Measurements from ENCODE around the gene LIPG.
"Not testable (repeated sequence)": the region's sequence is repeated elsewhere in the genome, so short reads cannot be mapped to it uniquely, and the experiment has no call there.

LIPG gene

DNA sequence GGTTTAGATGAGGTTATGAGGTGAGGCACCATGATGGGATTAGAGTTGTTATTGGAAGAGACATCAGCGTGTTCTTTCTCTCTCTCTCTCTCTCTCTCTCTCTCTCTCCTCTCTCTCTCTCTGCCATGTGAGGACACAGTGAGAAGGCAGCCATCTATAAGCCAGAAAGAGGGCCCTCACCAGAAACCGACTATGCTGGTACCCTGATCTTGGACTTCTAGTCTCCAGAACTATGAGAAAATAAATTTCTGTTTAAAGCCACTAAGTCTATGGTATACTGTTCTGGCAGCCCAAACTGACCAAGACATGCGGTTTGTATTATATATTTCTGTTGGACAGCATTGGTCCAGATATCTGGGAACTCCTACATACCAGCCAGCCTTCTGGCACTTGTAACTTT, 3.5 kb upstream of the LIPG start:
- intact Hi-C loops (cut with micrococcal nuclease), result no loop called here

DNA sequence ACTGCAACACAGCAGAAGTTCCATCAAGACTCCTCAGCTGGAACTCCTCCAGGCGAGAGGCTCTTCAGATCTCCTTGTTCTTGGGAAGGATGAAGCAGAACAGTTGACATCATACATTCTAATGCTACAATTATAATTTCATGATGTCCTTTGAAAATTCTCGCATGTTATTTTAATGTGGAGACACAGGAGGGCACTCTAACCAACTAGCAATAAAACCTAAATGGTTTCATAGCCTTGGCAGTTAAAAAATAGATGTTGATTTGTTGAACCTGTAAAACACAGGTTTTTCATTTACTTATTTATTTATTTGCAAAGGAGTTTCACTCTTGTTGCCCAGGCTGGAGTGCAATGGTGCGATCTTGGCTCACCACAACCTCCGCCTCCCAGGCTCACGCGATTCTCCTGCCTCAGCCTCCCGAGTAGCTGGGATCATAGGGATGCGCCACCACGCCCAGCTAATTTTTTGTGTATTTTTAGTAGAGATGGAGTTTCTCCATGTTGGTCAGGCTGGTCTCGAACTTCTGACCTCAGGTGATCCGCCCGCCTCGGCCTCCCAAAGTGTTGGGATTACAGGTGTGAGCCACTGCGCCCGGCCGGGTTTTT, 2.4 kb upstream of the LIPG start:
- Mint-ChIP-seq H3K4me1 (ENCODE audit: low read depth) (peaks cover 14% of the 10 kb centered on the region), H3K27me3 (peaks cover 62% of the 10 kb centered on the region)
- intact Hi-C loops (cut with micrococcal nuclease); H3K4me3 Mint-ChIP-seq; H3K36me3 Mint-ChIP-seq (ENCODE audit: low read depth); H3K9me3 Mint-ChIP-seq; H3K27ac Mint-ChIP-seq: not testable (repeated sequence)

More for the DNA sequence above, 3.5 kb upstream of the LIPG start:
- Mint-ChIP-seq H3K27ac (no peak overlapping the region), H3K36me3 (ENCODE audit: low read depth) (no peaks in the 10 kb centered on the region), H3K4me1 (ENCODE audit: low read depth) (peaks cover 14% of the 10 kb centered on the region), H3K27me3 (peaks cover 52% of the 10 kb centered on the region), H3K9me3 (no peaks in the 10 kb centered on the region), H3K4me3 (no peak overlapping the region)

DNA sequence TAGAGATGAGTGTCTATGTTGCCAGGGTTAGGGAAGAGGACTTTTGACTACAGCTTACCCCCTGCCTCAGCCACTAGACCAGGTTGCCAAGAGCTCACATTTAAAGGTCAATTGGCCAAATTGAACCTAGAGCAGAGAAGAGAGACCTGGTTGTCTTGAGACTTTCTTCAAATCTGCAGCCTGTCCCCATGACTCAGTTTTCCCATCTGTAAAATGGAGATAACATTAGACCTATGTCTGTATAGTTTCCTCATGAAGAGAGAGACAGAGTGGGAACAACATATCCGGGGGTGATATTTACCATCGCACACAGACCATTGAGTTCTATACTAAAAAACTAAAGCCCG, 1.6 kb upstream of the LIPG start:
- H3K27ac Mint-ChIP-seq, result no peak overlapping the region
- no peaks in the 10 kb centered on the region for H3K36me3 Mint-ChIP-seq (ENCODE audit: low read depth)
- intact Hi-C loops (cut with micrococcal nuclease), result loop anchor here (2.0 kb wide), 1 partner anchor 299 kb away; no protein-coding TSS in a partner anchor
- H3K27me3 Mint-ChIP-seq, result peaks cover 65% of the 10 kb centered on the region
- H3K9me3 Mint-ChIP-seq, result no peaks in the 10 kb centered on the region
- no peak overlapping the region for H3K4me3 Mint-ChIP-seq
- H3K4me1 Mint-ChIP-seq (ENCODE audit: low read depth), result peaks cover 14% of the 10 kb centered on the region

DNA sequence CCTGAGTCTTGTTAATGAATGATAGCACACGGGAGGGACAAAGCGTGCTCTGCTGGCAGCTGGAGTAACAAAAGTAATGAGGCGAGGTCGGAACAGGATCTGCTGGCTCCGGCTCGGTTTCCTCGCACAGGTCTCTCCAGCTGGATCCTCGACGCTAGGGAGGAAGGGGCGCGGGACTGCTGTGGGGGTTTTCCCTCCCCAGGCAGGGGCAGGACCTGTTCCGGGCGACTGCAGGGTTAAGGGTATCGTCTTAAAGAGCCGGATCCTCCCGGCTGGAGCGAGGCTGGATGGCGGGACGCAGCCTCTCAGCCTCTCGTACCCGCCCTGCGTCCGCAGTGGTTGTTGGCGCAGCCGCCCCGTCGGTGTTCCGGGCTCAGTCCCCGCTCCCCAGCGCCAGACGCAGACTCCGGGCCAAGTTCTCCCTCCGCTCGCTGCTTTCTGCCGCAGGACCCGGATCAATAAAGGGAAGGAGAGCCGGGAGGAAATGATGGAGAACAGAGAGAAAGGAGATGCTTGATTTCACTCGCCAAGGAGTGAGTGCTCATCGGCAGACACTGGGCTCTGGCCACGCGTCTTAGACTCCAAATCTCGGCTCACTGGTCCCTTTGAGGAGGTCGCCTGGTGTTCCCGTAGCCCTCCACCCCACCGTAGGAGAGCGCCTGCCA, 1.1 kb upstream of the LIPG start:
- intact Hi-C loops (cut with micrococcal nuclease), result loop anchor here (2.0 kb wide), 1 partner anchor 298 kb away; no protein-coding TSS in a partner anchor
- Mint-ChIP-seq H3K9me3 (no peaks in the 10 kb centered on the region), H3K27ac (no peak overlapping the region), H3K36me3 (ENCODE audit: low read depth) (no peaks in the 10 kb centered on the region), H3K4me1 (ENCODE audit: low read depth) (peaks cover 14% of the 10 kb centered on the region), H3K27me3 (peaks cover 69% of the 10 kb centered on the region), H3K4me3 (no peak overlapping the region)

DNA sequence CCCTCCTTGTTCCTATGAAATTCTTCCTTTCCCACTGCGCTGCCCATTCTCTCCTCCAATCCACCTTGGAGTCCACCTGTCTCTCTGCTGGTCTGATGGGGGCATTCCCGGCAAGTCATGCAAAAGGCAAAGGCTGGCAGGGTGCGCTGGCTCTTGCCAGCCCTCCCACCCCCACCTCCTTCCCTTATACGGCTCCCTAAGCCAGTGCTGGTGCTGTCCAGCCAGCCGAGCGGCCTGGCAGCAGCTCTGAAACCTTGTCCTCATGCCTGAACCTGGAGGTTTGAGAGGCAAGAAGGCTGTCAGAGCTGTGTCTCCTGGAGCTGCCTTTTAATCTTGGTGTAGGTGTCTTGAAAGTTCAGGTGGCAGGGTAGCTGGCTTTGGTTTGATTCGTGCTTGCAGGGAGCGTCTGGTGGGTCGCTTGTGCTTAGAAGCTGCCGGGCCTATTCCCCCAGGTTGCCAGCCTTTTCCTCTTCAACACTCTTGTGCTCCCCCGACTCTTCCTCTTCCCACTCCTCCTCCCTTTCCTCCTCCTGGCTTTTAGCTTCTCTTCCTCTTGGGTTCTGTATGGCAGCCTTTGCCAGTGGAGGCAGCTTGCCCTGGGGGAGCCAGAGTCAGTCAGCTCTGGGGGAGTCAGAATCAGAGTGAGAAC, 748 bp downstream of the LIPG start:
- H3K27ac Mint-ChIP-seq, result no peak overlapping the region
- no peaks in the 10 kb centered on the region for H3K9me3 Mint-ChIP-seq
- intact Hi-C loops (cut with micrococcal nuclease), result no loop called here
- no peak overlapping the region for H3K4me3 Mint-ChIP-seq
- H3K36me3 Mint-ChIP-seq (ENCODE audit: low read depth), result no peaks in the 10 kb centered on the region
- H3K27me3 Mint-ChIP-seq, result peaks cover 70% of the 10 kb centered on the region
- H3K4me1 Mint-ChIP-seq (ENCODE audit: low read depth), result peaks cover 14% of the 10 kb centered on the region

DNA sequence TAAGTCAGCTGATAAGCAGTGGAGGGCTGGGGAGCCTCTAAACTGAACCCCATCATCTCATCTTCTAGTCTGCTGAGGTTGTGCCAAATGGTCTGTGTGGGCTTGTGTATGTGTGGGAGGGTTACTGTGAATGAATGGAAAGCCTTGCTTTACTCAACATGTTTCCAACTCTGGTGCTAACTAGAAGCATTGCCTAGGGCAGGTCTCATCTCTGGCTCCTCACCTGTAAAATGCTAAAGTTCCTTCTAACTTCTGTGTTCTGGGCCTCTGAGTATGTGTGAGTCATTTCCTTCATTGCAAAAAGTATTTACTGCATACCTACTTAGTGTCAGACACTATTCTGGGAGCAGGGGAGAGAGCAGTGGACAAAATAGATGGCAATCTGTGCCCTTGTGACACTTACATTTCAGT, 1.3 kb downstream of the LIPG start:
- Mint-ChIP-seq H3K27ac (no peak overlapping the region), H3K27me3 (peaks cover 69% of the 10 kb centered on the region), H3K9me3 (no peaks in the 10 kb centered on the region), H3K4me1 (ENCODE audit: low read depth) (peaks cover 14% of the 10 kb centered on the region), H3K4me3 (no peak overlapping the region), H3K36me3 (ENCODE audit: low read depth) (no peaks in the 10 kb centered on the region)
- intact Hi-C loops (cut with micrococcal nuclease), result no loop called here

DNA sequence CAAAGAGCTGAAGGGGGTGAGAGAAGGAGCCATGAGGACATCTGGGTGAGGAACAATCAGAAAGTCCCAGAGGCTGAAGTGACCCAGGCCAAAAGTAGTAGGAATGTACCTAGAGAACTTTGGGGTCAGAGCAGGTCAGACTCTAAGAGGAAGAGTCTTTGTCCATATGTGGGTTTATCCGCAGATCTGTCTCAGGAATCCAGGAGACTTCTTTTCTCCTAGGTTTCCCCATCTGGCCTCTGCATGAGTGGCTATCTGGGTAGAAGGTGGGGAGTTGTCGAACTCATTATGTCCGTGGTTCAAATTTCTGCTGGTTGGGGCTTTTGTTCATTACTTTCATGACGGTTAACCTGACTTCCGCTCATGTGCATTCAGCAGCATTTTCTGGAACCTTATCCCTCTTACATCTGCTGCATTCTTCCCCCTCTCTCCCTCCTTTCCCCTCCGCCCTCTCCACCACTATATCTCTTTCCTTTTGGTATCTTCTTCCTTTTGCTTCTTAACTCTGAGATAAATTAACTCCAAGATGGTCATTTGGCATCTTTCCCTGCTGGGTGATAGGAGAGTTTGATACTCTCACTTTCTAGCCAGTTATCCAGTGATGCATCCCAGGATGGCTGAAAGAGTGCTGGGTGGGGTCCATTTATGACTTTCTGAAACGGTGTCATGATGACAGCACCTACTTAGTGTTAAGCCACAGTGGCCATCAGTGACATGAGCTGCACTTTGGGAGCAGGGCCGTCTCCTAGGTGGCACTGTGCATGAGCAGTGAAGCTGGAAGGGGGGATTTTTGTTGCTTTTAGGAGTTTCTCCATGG, 2.1 kb downstream of the LIPG start:
- H3K36me3 Mint-ChIP-seq (ENCODE audit: low read depth), result no peaks in the 10 kb centered on the region
- intact Hi-C loops (cut with micrococcal nuclease), result no loop called here
- H3K27me3 Mint-ChIP-seq, result peaks cover 65% of the 10 kb centered on the region
- no peaks in the 10 kb centered on the region for H3K9me3 Mint-ChIP-seq
- no peak overlapping the region for H3K27ac Mint-ChIP-seq
- peaks cover 14% of the 10 kb centered on the region for H3K4me1 Mint-ChIP-seq (ENCODE audit: low read depth)
- H3K4me3 Mint-ChIP-seq, result no peak overlapping the region

DNA sequence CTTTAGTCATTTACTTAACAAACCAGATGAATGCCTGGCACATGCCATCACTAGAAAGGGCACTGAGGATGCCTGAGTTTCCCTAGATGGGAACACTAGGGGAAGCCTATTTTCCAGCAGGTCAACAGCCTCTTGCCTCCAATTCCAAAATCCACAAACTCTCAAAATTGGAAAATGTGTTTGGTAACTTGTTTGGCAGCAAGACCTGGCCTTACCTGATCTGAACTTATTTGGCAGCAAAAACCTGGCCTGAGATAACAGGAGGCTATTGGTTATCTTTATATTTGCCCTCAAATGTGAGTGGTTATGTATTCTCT, 2.6 kb downstream of the LIPG start:
- H3K36me3 Mint-ChIP-seq (ENCODE audit: low read depth), result no peaks in the 10 kb centered on the region
- peaks cover 14% of the 10 kb centered on the region for H3K4me1 Mint-ChIP-seq (ENCODE audit: low read depth)
- no peak overlapping the region for H3K4me3 Mint-ChIP-seq
- H3K27ac Mint-ChIP-seq, result no peak overlapping the region
- intact Hi-C loops (cut with micrococcal nuclease), result no loop called here
- H3K9me3 Mint-ChIP-seq, result no peaks in the 10 kb centered on the region
- peaks cover 60% of the 10 kb centered on the region for H3K27me3 Mint-ChIP-seq

DNA sequence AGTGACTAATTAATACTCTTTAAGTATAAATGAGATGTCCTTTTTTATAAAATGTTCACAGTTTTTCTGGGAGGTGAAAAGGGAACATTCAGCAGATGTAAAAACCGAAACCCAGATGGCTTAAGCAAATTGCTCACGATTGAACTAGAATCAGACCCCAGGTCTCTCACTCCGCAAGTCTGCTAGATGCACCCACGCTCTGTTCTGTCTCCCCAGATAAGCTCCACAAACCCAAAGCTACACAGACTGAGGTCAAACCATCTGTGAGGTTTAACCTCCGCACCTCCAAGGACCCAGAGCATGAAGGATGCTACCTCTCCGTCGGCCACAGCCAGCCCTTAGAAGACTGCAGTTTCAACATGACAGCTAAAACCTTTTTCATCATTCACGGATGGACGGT, 3.2 kb downstream of the LIPG start:
- Mint-ChIP-seq H3K27ac (no peak overlapping the region), H3K4me1 (ENCODE audit: low read depth) (peaks cover 14% of the 10 kb centered on the region), H3K9me3 (no peaks in the 10 kb centered on the region), H3K4me3 (no peak overlapping the region), H3K36me3 (ENCODE audit: low read depth) (no peaks in the 10 kb centered on the region), H3K27me3 (peaks cover 54% of the 10 kb centered on the region)
- intact Hi-C loops (cut with micrococcal nuclease), result no loop called here

DNA sequence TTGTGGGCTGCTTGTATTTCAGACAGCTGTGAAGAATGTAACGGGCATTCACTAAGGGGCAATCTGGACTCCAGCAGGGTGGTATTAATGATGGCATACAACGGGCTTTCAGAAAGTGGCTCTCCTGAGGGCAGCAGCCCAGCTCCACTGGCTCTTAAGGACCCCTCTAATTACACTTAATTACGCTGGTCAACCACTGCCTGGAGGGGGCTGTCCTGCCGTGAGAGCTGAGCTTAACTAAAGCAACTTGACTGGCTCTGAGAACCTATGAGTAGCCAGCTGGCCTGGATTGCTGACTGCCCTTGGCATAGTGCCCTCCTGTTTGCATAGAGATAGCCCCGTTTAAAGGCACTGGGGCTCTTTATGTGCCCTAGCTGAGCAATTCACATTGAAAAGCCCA, 3.8 kb downstream of the LIPG start:
- Mint-ChIP-seq H3K27ac (no peak overlapping the region), H3K9me3 (no peaks in the 10 kb centered on the region), H3K27me3 (peaks cover 49% of the 10 kb centered on the region), H3K36me3 (ENCODE audit: low read depth) (no peaks in the 10 kb centered on the region), H3K4me3 (no peak overlapping the region), H3K4me1 (ENCODE audit: low read depth) (peaks cover 12% of the 10 kb centered on the region)
- intact Hi-C loops (cut with micrococcal nuclease), result no loop called here

DNA sequence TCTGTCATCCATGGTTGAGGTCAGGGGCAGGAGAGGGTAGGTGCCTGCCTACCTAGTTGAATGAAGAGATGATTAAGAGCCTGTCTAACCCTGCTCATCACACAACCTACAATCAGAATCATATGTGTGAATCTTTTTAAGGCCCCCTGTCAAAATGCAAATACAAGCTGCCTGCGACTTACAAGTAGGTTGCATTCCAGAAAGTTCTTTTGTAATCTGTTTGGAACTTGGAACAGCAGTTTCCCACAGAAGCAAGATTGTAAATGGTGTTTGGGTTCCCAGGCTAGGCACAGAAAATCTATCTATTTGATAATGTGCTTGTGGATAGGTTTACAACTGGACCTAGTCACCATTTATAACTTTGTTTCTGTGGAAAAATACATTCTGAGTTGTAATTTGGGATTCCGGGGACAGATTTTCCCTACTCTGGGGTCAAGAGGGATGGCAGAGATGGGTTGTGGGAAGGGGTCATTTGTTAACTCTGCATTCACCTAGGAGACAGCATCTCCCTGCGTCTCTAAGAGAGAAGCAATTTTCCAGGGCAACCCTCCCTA, 4.4 kb downstream of the LIPG start:
- Mint-ChIP-seq H3K27me3 (peaks cover 42% of the 10 kb centered on the region), H3K4me1 (ENCODE audit: low read depth) (peaks cover 6% of the 10 kb centered on the region)

DNA sequence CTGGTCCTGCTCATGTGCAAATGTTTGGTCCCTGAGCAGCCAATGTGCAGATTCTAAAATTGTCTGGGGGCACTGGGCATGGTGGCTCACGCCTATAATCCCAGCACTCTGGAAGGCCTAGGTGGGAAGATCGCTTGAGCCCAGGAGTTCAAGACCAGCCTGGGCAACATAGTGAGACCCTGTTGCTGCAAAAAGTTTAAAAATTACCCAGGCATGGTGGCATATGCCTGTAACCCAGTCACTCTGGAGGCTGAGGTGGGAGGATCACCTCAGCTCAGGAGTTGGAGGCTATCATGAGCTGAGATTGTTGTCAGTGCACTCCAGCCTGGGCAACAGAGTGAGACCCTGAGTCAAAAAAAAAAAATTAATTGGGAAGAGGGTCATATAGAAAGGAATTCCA, 5.1 kb downstream of the LIPG start:
- H3K36me3 Mint-ChIP-seq (ENCODE audit: low read depth), result no peaks in the 10 kb centered on the region
- intact Hi-C loops (cut with micrococcal nuclease), result no loop called here
- H3K9me3 Mint-ChIP-seq, result no peaks in the 10 kb centered on the region
- H3K4me3 Mint-ChIP-seq, result no peak overlapping the region
- no peaks in the 10 kb centered on the region for H3K4me1 Mint-ChIP-seq (ENCODE audit: low read depth)
- H3K27me3 Mint-ChIP-seq, result peaks cover 35% of the 10 kb centered on the region
- H3K27ac Mint-ChIP-seq, result no peak overlapping the region

More for the DNA sequence above, 4.4 kb downstream of the LIPG start:
- H3K4me3 Mint-ChIP-seq, result no peak overlapping the region
- H3K9me3 Mint-ChIP-seq, result no peaks in the 10 kb centered on the region
- no peak overlapping the region for H3K27ac Mint-ChIP-seq
- no peaks in the 10 kb centered on the region for H3K36me3 Mint-ChIP-seq (ENCODE audit: low read depth)
- intact Hi-C loops (cut with micrococcal nuclease), result no loop called here

DNA sequence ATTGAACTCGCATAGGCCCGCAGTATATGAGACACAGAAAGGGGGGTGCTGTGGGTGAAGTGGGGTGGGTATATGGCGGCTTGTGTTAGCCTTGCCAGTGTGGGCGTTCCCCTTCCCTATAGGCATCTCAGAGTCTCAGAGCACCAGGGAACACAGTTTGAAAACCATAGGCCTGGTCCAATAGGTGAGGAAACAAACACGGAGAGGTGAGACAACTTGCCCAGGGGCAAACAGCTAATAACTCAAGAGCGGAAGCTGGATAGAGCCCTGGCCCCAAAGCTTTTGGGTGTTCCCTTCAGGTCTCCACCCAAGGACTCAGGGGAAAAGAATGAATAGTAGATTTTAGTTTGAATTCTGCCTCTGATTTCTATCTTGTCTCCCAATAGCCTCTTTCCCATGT, 7.9 kb downstream of the LIPG start:
- H3K4me1 Mint-ChIP-seq (ENCODE audit: low read depth), result no peaks in the 10 kb centered on the region
- no peaks in the 10 kb centered on the region for H3K36me3 Mint-ChIP-seq (ENCODE audit: low read depth)
- no peak overlapping the region for H3K4me3 Mint-ChIP-seq
- peaks cover 12% of the 10 kb centered on the region for H3K27me3 Mint-ChIP-seq
- no peaks in the 10 kb centered on the region for H3K9me3 Mint-ChIP-seq
- no peak overlapping the region for H3K27ac Mint-ChIP-seq
- intact Hi-C loops (cut with micrococcal nuclease), result no loop called here

DNA sequence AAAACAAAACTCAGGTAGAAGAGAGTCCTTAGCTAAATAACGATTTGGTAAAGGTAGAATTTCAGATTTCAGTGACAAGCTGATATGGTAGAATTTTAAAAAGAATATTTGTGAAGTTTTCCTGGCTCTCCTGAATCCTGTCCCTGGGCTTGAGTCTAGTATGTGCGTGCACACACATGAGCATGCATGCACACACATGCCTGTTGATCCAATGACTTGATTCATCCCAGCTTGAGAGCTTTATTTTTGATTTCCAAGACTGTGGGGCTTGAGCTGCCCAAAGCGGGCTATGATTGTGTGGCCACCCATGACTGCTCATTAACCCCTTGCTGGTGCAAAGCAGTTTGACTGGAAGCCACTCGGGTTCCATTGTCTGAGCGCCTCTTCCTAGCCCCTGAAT, 9.0 kb downstream of the LIPG start:
- Mint-ChIP-seq H3K4me1 (ENCODE audit: low read depth) (no peaks in the 10 kb centered on the region), H3K27ac (no peak overlapping the region), H3K9me3 (no peaks in the 10 kb centered on the region), H3K4me3 (no peak overlapping the region), H3K36me3 (ENCODE audit: low read depth) (no peaks in the 10 kb centered on the region), H3K27me3 (peaks cover 3% of the 10 kb centered on the region)
- intact Hi-C loops (cut with micrococcal nuclease), result no loop called here

All from dendritic cell treated with granulocyte-macrophage colony-stimulating factor and Interleukin-4, amounts not matched to agents 40 ng/mL and 50 ng/mL, for 4 days (primary cell).